ENCODE data around the gene MAP3K7CL.
"Not testable (repeated sequence)": the region's sequence is repeated elsewhere in the genome, so short reads cannot be mapped to it uniquely, and the experiment has no call there.

The MAP3K7CL gene

GRCh38 chr21:29155933-29156260, 25.5 kb downstream of the MAP3K7CL start:
- FAIRE-seq = no peak
- TF ChIP-seq CTCF (IDR thresholded peaks at IDR 0.05; ENCODE audit: insufficient read depth, missing control alignments) = no peak
- no peak for DNase-seq (ENCODE audit: insufficient read length, low spot score)

- no peak for DNase-seq (ENCODE audit: insufficient read length, low spot score)
- FAIRE-seq = no peak
- no peak for TF ChIP-seq CTCF (IDR thresholded peaks at IDR 0.05; ENCODE audit: insufficient read depth, missing control alignments)
Observed at GRCh38 chr21:29157080-29157479, 26.6 kb downstream of the MAP3K7CL start.

GRCh38 chr21:29159842-29160241, 29.4 kb downstream of the MAP3K7CL start:
- FAIRE-seq (no peak), DNase-seq (ENCODE audit: insufficient read length, low spot score) (no peak)
- TF ChIP-seq CTCF (IDR thresholded peaks at IDR 0.05; ENCODE audit: insufficient read depth, missing control alignments) = no peak

GRCh38 chr21:29162825-29163224, 32.4 kb downstream of the MAP3K7CL start:
- DNase-seq (ENCODE audit: insufficient read length, low spot score); FAIRE-seq: not testable (repeated sequence)

- FAIRE-seq = no peak
- no peak for TF ChIP-seq CTCF (IDR thresholded peaks at IDR 0.05; ENCODE audit: insufficient read depth, missing control alignments)
- no peak for DNase-seq (ENCODE audit: insufficient read length, low spot score)
Observed at GRCh38 chr21:29163341-29164115, 33.1 kb downstream of the MAP3K7CL start.

- FAIRE-seq = peak; percentile 69
- peak; percentile 22 for DNase-seq (ENCODE audit: insufficient read length, low spot score)
- peak; percentile 89 for TF ChIP-seq CTCF (IDR thresholded peaks at IDR 0.05; ENCODE audit: insufficient read depth, missing control alignments)
Observed at GRCh38 chr21:29164323-29164942, 34.0 kb downstream of the MAP3K7CL start.

- no peak for TF ChIP-seq CTCF (IDR thresholded peaks at IDR 0.05; ENCODE audit: insufficient read depth, missing control alignments)
- DNase-seq (ENCODE audit: insufficient read length, low spot score) (no peak), FAIRE-seq (no peak)
Observed at GRCh38 chr21:29166323-29166722, 35.9 kb downstream of the MAP3K7CL start.
